ENCODE measurements around the gene ZC2HC1B.
"Not testable (repeated sequence)": the region's sequence is repeated elsewhere in the genome, so short reads cannot be mapped to it uniquely, and the experiment has no call there.

GRCh38 chr6:143871202-143871730 is 7.0 kb downstream of the ZC2HC1B start:
- not testable (repeated sequence) for TF ChIP-seq MAFK (IDR thresholded peaks at IDR 0.05; ENCODE audit: low read length); SAFB2 (IDR thresholded peaks at IDR 0.05; ENCODE audit: borderline replicate concordance, low read depth, low read length, severe bottlenecking); ZBTB7A (IDR thresholded peaks at IDR 0.05; ENCODE audit: borderline replicate concordance, control insufficient read depth, low read depth, low read length); ZC3H11A (IDR thresholded peaks at IDR 0.05; ENCODE audit: low read depth, low read length); EP300 (IDR thresholded peaks at IDR 0.05; ENCODE audit: low read length); TCF7L2 (IDR thresholded peaks at IDR 0.05; ENCODE audit: low read depth, low read length); U2AF2 (optimal IDR thresholded peaks at IDR 0.05; ENCODE audit: low read depth, low read length); CHD1 (IDR thresholded peaks at IDR 0.05; ENCODE audit: low read length); RAD21 (CRISPR knock-in tag; conservative IDR thresholded peaks at IDR 0.05 in 1 of 2, IDR thresholded peaks at IDR 0.05 in 1 of 2); PML (IDR thresholded peaks at IDR 0.05; ENCODE audit: low read length); RBBP5 (IDR thresholded peaks at IDR 0.05; ENCODE audit: borderline replicate concordance, insufficient read depth, low read length, poor library complexity, severe bottlenecking); ZBTB8A (IDR thresholded peaks at IDR 0.05; ENCODE audit: partially characterized antibody)
- TF ChIP-seq, protein P1, sequence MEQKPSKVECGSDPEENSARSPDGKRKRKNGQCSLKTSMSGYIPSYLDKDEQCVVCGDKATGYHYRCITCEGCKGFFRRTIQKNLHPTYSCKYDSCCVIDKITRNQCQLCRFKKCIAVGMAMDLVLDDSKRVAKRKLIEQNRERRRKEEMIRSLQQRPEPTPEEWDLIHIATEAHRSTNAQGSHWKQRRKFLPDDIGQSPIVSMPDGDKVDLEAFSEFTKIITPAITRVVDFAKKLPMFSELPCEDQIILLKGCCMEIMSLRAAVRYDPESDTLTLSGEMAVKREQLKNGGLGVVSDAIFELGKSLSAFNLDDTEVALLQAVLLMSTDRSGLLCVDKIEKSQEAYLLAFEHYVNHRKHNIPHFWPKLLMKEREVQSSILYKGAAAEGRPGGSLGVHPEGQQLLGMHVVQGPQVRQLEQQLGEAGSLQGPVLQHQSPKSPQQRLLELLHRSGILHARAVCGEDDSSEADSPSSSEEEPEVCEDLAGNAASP (IDR thresholded peaks at IDR 0.05): not testable (repeated sequence)
- TF ChIP-seq, protein P2, sequence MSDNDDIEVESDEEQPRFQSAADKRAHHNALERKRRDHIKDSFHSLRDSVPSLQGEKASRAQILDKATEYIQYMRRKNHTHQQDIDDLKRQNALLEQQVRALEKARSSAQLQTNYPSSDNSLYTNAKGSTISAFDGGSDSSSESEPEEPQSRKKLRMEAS (CRISPR knock-in tag; IDR thresholded peaks at IDR 0.05): not testable (repeated sequence)

Measured in K562 (cell line).